MCF 10A (cell line): ENCODE results near the gene C21orf58. TPM values are rescaled to one million over a fixed set of nuclear protein-coding genes. Genes with fewer than 3 reads are reported as not detected.
A peak's percentile ranks its signal among the peaks of the same experiment; 100 is the strongest.

Experiments used
- BruUV-seq: library from RNA; stranded (reverse); fragments of 400-500 nt; replicated peaks from 2 replicates; lab custom pipeline; 2021; lab: Mats Ljungman, UMichigan
- CTCF ChIA-PET: fragments of 300-600 bp; sonication (Branson Sonifier 250); formaldehyde crosslinking; extraction: SDS; loops from one replicate; lab custom pipeline; 2021; ENCODE audit warnings: antibody characterized with exemption, inconsistent platforms; lab: Yijun Ruan, JAX
- POLR2A ChIA-PET: fragments of 300-600, 350-650 bp; sonication (Branson Sonifier 250); formaldehyde crosslinking; extraction: SDS; loops from one replicate; lab custom pipeline; 2020; ENCODE audit warnings: antibody characterized with exemption, inconsistent platforms; lab: Yijun Ruan, JAX
- DNase-seq: peaks from one replicate; pipeline ENCODE4 v3.0.0-alpha.2; 2018; ENCODE audit not compliant: unreplicated experiment
- H3K27ac Mint-ChIP-seq: one replicate; pipeline ENCODE4 v1.8.0; 2022; ENCODE audit warnings: mild to moderate bottlenecking, low read depth, mixed read lengths; ENCODE audit not compliant: unreplicated experiment
- H3K27me3 Mint-ChIP-seq: one replicate; pipeline ENCODE4 v1.8.0; 2022; ENCODE audit warnings: mixed read lengths; ENCODE audit not compliant: insufficient read depth, unreplicated experiment
- H3K36me3 Mint-ChIP-seq: one replicate; pipeline ENCODE4 v1.8.0; 2022; ENCODE audit warnings: mild to moderate bottlenecking, moderate library complexity, mixed read lengths; ENCODE audit not compliant: insufficient read depth, unreplicated experiment
- H3K4me1 Mint-ChIP-seq: one replicate; pipeline ENCODE4 v1.8.0; 2022; ENCODE audit warnings: mixed read lengths; ENCODE audit not compliant: insufficient read depth, unreplicated experiment
- H3K4me3 Mint-ChIP-seq: one replicate; pipeline ENCODE4 v1.8.0; 2022; ENCODE audit warnings: mild to moderate bottlenecking, moderate library complexity, mixed read lengths; ENCODE audit not compliant: unreplicated experiment
- H3K9me3 Mint-ChIP-seq: one replicate; pipeline ENCODE4 v1.8.0; 2022; ENCODE audit warnings: mixed read lengths; ENCODE audit not compliant: unreplicated experiment
- intact Hi-C: fragments of 100-400 bp; cut with micrococcal nuclease; formaldehyde crosslinking; loops from 2 replicates; pipeline ENCODE4 v1.14.1; 2022
- total RNA-seq: library from RNA; stranded (reverse); gene quantifications from 2 replicates; pipeline ENCODE4 v1.2.3, GENCODE V29; 2022
- TF ChIP-seq, protein P1 (sequence below): fragments of 200-600 bp; IDR thresholded peaks from one replicate; pipeline ENCODE4 v1.8.0; 2022; ENCODE audit warnings: antibody characterized with exemption, mild to moderate bottlenecking; ENCODE audit not compliant: unreplicated experiment

C21orf58 gene
- total RNA-seq, 1 experiment from 2014 or later, result 7.8 TPM

- TF ChIP-seq, protein P1, sequence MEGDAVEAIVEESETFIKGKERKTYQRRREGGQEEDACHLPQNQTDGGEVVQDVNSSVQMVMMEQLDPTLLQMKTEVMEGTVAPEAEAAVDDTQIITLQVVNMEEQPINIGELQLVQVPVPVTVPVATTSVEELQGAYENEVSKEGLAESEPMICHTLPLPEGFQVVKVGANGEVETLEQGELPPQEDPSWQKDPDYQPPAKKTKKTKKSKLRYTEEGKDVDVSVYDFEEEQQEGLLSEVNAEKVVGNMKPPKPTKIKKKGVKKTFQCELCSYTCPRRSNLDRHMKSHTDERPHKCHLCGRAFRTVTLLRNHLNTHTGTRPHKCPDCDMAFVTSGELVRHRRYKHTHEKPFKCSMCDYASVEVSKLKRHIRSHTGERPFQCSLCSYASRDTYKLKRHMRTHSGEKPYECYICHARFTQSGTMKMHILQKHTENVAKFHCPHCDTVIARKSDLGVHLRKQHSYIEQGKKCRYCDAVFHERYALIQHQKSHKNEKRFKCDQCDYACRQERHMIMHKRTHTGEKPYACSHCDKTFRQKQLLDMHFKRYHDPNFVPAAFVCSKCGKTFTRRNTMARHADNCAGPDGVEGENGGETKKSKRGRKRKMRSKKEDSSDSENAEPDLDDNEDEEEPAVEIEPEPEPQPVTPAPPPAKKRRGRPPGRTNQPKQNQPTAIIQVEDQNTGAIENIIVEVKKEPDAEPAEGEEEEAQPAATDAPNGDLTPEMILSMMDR, result no peak
- H3K36me3 Mint-ChIP-seq, result peaks cover 72% of the 10 kb centered on the region
- peak overlapping the region; percentile 74 for H3K27ac Mint-ChIP-seq
- peak overlapping the region; percentile 82 for H3K4me3 Mint-ChIP-seq
- no peak for DNase-seq
- ChIA-PET CTCF (no interaction called here), POLR2A (no interaction called here)
- H3K27me3 Mint-ChIP-seq, result no peaks in the 10 kb centered on the region
- BruUV-seq, result no TSS peak
- H3K9me3 Mint-ChIP-seq, result no peaks in the 10 kb centered on the region
- intact Hi-C loops, result no loop called here
- H3K4me1 Mint-ChIP-seq, result peaks cover 15% of the 10 kb centered on the region
Observed at GRCh38 chr21:46287541-46287940, 36.1 kb downstream of the C21orf58 start.

DNA sequence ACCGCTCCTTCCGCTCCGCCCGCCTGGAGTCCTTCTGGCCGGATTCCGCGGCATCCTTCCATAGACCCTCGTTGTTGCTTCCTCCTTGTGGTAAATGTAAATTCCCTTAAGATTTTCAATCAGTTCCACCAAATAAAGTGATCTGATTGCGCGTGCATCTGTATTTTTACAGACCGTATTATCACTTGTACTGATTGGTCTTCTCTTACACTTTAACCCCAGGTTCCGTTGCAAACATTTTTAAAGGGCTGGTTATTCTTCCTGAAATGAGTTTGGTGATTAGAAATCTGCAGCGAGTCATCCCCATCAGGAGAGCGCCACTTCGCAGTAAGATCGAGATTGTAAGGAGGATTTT, 37.0 kb downstream of the C21orf58 start:
- H3K27ac Mint-ChIP-seq, result peak overlapping the region; percentile 74
- CTCF ChIA-PET, result no interaction called here
- intact Hi-C loops, result loop anchor here (1.0 kb wide), 1 partner anchor 39 kb away; no protein-coding TSS in a partner anchor

GRCh38 chr21:46285761-46286647, 37.7 kb downstream of the C21orf58 start, which contains the start of gene YBEY:
Gene YBEY, plus strand, starts transcription at chr21:46286342. Its CDS starts 572 bp downstream, at chr21:46286914.
- H3K4me1 Mint-ChIP-seq, result peaks cover 15% of the 10 kb centered on the region
- BruUV-seq, result no TSS peak
- H3K27ac Mint-ChIP-seq, result peak within 1 kb of the TSS; percentile 74
- H3K9me3 Mint-ChIP-seq, result no peaks in the 10 kb centered on the region
- no peaks in the 10 kb centered on the region for H3K27me3 Mint-ChIP-seq
- ChIA-PET POLR2A (interaction anchor here (0.6 to 3.5 kb wide), 13 partner anchors 11 to 349 kb away, joined by 3 to 20 read pairs (median 5); partner anchors contain the start of gene C21orf58), CTCF (interaction anchor here (0.6 to 1.6 kb wide), 2 partner anchors 12 to 39 kb away, joined by 3 to 11 read pairs; no protein-coding TSS in a partner anchor)
- H3K4me3 Mint-ChIP-seq, result peak within 1 kb of the TSS; percentile 82
- DNase-seq, result peak; percentile 89
- peaks cover 77% of the 10 kb centered on the region for H3K36me3 Mint-ChIP-seq
- TF ChIP-seq, protein P1, result peak; percentile 20
- intact Hi-C loops, result loop anchor here (1.0 kb wide), 1 partner anchor 39 kb away; no protein-coding TSS in a partner anchor

More for the DNA sequence above, 37.0 kb downstream of the C21orf58 start:
- peaks cover 71% of the 10 kb centered on the region for H3K36me3 Mint-ChIP-seq
- H3K27me3 Mint-ChIP-seq, result no peaks in the 10 kb centered on the region
- H3K4me3 Mint-ChIP-seq, result peak overlapping the region; percentile 82
- H3K4me1 Mint-ChIP-seq, result peaks cover 15% of the 10 kb centered on the region
- TF ChIP-seq, protein P1, result no peak
- H3K9me3 Mint-ChIP-seq, result no peaks in the 10 kb centered on the region
- BruUV-seq, result no TSS peak
- DNase-seq, result no peak
- POLR2A ChIA-PET, result no interaction called here

DNA sequence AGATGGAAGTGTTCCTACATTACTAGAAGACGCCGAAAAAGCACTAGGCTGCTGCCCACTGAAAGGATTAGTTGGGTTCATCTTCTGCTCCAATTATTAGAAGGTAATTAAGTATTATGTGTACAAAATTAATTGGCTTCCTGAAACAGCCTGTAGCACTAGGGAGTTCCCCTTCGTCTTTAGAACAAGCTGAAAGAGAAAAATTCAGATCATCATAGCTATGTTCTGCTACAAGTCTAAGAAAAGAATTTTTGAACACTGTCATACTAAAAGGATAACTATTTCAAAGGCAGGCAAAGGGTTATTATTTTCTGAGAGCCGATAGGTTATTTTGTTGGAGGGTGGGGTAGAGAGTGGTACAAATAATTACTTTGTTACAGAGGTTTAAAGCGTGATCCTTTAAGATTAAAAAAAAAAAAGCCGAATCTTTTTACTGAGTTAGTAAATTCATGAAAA, 38.4 kb downstream of the C21orf58 start, which contains the start of gene MCM3AP:
TSS of gene MCM3AP (minus strand) at position 406 of the 456 bp plus-strand sequence. CDS start at position 81, 325 bp downstream.
- intact Hi-C loops, result no loop called here
- Mint-ChIP-seq H3K27me3 (no peaks in the 10 kb centered on the region), H3K4me1 (peaks cover 15% of the 10 kb centered on the region), H3K9me3 (no peaks in the 10 kb centered on the region), H3K27ac (peak within 1 kb of the TSS; percentile 74), H3K36me3 (peaks cover 79% of the 10 kb centered on the region), H3K4me3 (peak within 1 kb of the TSS; percentile 82)
- BruUV-seq, result TSS peak; percentile 53
- POLR2A ChIA-PET, result interaction anchor here (0.6 to 3.5 kb wide), 17 partner anchors 10 to 349 kb away, joined by 3 to 20 read pairs (median 4); partner anchors contain the start of gene C21orf58
- TF ChIP-seq, protein P1, result no peak
- CTCF ChIA-PET, result interaction anchor here (0.5 to 1.6 kb wide), 5 partner anchors 11 to 368 kb away, joined by 3 to 11 read pairs (median 3); no protein-coding TSS in a partner anchor
- DNase-seq, result no peak
